Activated T-cell treated with anti-CD3 and anti-CD28 coated beads, Interleukin-2, amount 50 U/mL, for 72 hours (primary cell): ENCODE measurements around the gene PAGE2B. TPM values are rescaled to one million over a fixed set of nuclear protein-coding genes. Genes with fewer than 3 reads are reported as not detected.

Source experiments
- ATAC-seq, 2 donors: fragments of 150-1000 bp; cut with Tn5 transposase; replicated peaks in 1 of 2; 2 replicates each; pipeline ENCODE4 v1.10.0; 2021; ENCODE audit warnings: moderate library complexity in 2 of 2, mild to moderate bottlenecking in 1 of 2
- DNase-seq, 2 donors: peaks; one replicate each; pipeline ENCODE4 v3.0.0; 2021 to 2022; ENCODE audit warnings: mixed read lengths in 1 of 2
- H3K27ac Mint-ChIP-seq: one replicate; pipeline ENCODE4 v1.8.0; 2022; ENCODE audit warnings: mild to moderate bottlenecking, moderate library complexity, mixed read lengths
- H3K27me3 Mint-ChIP-seq: one replicate; pipeline ENCODE4 v1.8.0; 2022; ENCODE audit warnings: low read depth, mixed read lengths
- H3K36me3 Mint-ChIP-seq, 2 donors: one replicate each; pipeline ENCODE4 v1.8.0; 2022; ENCODE audit warnings: mixed read lengths in 2 of 2, mild to moderate bottlenecking in 1 of 2; ENCODE audit not compliant: insufficient read depth in 2 of 2
- H3K4me1 Mint-ChIP-seq: one replicate; pipeline ENCODE4 v1.8.0; 2022; ENCODE audit warnings: low read depth, mixed read lengths
- H3K4me3 Mint-ChIP-seq, 2 donors: one replicate each; pipeline ENCODE4 v1.8.0; 2022; ENCODE audit warnings: mild to moderate bottlenecking in 2 of 2, mixed read lengths in 2 of 2, moderate library complexity in 2 of 2
- H3K9me3 Mint-ChIP-seq, 2 donors: one replicate each; pipeline ENCODE4 v1.8.0; 2022; ENCODE audit warnings: mixed read lengths in 2 of 2
- total RNA-seq, 2 donors: library from RNA; stranded (reverse); gene quantifications; one replicate each; pipeline ENCODE4 v1.2.3, GENCODE V29; 2022

PAGE2B gene
- total RNA-seq, 2 donors from 2014 or later, result 0.74 to 1.1 TPM

DNA sequence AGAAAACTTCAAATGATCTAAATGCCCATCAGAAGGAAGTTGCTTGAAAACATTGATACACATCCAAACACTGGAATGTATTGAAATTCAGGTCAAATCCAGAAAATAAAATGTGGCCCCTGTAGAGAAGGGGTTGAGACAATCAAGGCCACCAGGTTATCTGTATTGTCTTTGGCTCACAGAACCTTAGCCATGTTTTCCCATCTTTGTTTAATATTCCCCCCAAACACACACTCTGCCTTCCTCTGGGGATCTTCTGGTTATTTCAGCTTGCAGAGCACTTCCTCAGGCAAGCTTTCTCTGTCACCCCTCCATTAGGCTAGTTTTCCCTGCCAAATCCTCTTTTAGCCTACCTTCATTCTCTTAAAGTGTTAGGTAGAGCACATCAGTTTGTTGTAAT lies 44.4 kb downstream of the PAGE2B start:
- Mint-ChIP-seq H3K4me3 (no peak overlapping the region), H3K4me1 (no peaks in the 10 kb centered on the region), H3K27ac (no peak overlapping the region), H3K27me3 (peaks cover 40% of the 10 kb centered on the region), H3K9me3 (no peaks in the 10 kb centered on the region), H3K36me3 (no peaks in the 10 kb centered on the region)
- ATAC-seq (no peak), DNase-seq (no peak)

DNA sequence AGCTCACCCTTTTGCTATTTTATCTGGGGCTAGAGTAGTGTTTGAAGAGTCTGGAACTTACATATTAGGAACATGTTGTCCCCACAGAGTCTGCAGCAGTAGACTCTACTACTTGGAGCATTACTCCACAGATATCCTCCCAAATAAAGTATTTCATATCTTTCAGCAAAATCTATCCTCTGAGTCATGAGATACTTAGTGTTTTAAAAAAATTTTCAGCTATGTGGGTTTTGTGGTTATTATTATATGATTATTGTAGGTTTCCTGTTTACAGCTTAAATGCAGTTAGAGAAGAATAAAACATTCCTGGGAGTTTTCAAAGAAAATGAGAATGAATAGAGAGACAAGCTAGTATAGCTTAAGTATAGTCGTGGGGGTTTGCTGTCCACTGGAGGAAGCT lies 44.9 kb downstream of the PAGE2B start:
- Mint-ChIP-seq H3K4me3 (no peak overlapping the region), H3K27me3 (peaks cover 40% of the 10 kb centered on the region), H3K27ac (no peak overlapping the region), H3K9me3 (no peaks in the 10 kb centered on the region), H3K4me1 (no peaks in the 10 kb centered on the region), H3K36me3 (no peaks in the 10 kb centered on the region)
- ATAC-seq (no peak), DNase-seq (no peak)

GRCh38 chrX:55120761-55121358 lies 46.0 kb downstream of the PAGE2B start:
- Mint-ChIP-seq H3K27ac (no peak overlapping the region), H3K27me3 (peaks cover 39% of the 10 kb centered on the region), H3K4me3 (no peak overlapping the region), H3K36me3 (no peaks in the 10 kb centered on the region), H3K9me3 (no peaks in the 10 kb centered on the region), H3K4me1 (no peaks in the 10 kb centered on the region)
- ATAC-seq (no peak), DNase-seq (no peak)

DNA sequence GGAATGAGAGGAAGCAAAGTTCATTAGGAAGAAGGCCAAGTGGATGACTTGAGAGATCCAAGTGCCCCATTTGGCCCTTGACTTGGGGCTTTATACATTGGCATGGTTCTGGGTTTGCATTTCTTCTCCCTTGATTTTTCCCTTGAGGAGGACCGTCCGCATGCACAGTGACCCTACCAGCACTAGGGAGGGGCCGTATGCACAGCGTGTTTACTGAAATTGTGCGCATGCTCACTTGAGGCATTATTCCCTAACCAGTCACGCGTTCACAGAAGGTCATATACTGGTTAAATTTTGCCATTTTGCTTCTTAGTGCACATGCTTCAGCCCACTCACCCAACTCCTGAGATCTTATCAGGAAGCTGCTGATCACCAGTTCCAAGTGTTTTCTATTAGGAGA lies 49.1 kb downstream of the PAGE2B start:
- no peaks in the 10 kb centered on the region for H3K36me3 Mint-ChIP-seq
- ATAC-seq (no peak), DNase-seq (no peak)
- H3K27me3 Mint-ChIP-seq, result peaks cover 37% of the 10 kb centered on the region
- H3K27ac Mint-ChIP-seq, result no peak overlapping the region
- H3K4me3 Mint-ChIP-seq, result no peak overlapping the region
- H3K4me1 Mint-ChIP-seq, result no peaks in the 10 kb centered on the region
- no peaks in the 10 kb centered on the region for H3K9me3 Mint-ChIP-seq

DNA sequence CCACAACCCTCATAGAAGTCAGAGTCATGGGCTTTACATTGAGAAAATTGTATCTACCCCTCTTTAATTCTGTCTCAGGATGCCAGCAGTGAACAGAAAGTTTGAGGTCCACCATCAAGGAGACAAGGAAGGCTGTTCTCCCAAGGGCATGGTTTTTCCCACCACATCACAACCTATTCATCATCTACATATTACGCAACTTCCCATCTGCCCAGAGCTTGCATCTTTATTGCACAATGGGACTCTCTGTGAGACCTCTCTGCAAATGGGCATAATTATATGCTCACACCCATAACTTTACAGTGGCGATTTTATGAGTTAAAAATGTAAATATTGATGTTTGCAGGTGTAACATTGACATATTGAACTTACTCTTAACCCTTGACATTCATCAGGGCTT lies 52.9 kb downstream of the PAGE2B start:
- no peak for ATAC-seq
- Mint-ChIP-seq H3K27me3 (peaks cover 28% of the 10 kb centered on the region), H3K4me3 (no peak overlapping the region), H3K36me3 (no peaks in the 10 kb centered on the region), H3K27ac (no peak overlapping the region), H3K4me1 (no peaks in the 10 kb centered on the region), H3K9me3 (no peaks in the 10 kb centered on the region)
- DNase-seq, result no peak

Other genes with a start within 250 kb of the PAGE2B start
- 1 to 10 TPM; 4.1 to 7.6 TPM for gene TRO, start 154.2 kb upstream of the PAGE2B start, total RNA-seq
- 1 to 10 TPM; 1.6 TPM for gene PFKFB1, start 80.8 kb upstream of the PAGE2B start, total RNA-seq
- 10 to 100 TPM; 21.3 to 26.6 TPM for gene APEX2, start 74.7 kb upstream of the PAGE2B start, total RNA-seq
- gene ALAS2, start 44.1 kb upstream of the PAGE2B start, total RNA-seq, result not detected
- not detected for gene PAGE2, start 14.0 kb downstream of the PAGE2B start, total RNA-seq
- under 1 TPM in 1 of 2 donors, not detected in 1; 0.93 TPM for gene PAGE5, start 145.3 kb downstream of the PAGE2B start, total RNA-seq
- not detected for gene PAGE3, start 189.9 kb downstream of the PAGE2B start, total RNA-seq